OCI-LY3 (cell line): ENCODE results near the gene NTPCR.

Source experiments
- H2AFZ ChIP-seq: fragments of 200-600, 300-600 bp; shearing (Covaris generic); 2 replicates; pipeline ENCODE4 v1.6.0; 2014; ENCODE audit warnings: antibody characterized with exemption, low read depth, low read length
- H3K27ac ChIP-seq: fragments of 200-600, 300-600 bp; sonication (generic); 2 replicates; pipeline ENCODE4 v1.5.1; 2014; ENCODE audit warnings: mild to moderate bottlenecking, low read length, moderate library complexity, mixed read lengths
- H3K27me3 ChIP-seq: fragments of 200-600, 300-600 bp; sonication (generic); 2 replicates; pipeline ENCODE4 v1.6.1; 2014; ENCODE audit warnings: low read depth, low read length, mixed read lengths
- H3K36me3 ChIP-seq: fragments of 200-600, 300-600 bp; sonication (generic); replicated peaks from 2 replicates; pipeline ENCODE3; 2014; ENCODE audit warnings: low read depth, low read length, mixed read lengths
- H3K4me1 ChIP-seq: fragments of 300-600, 200-600 bp; sonication (generic); 2 replicates; pipeline ENCODE4 v1.6.1; 2014; ENCODE audit warnings: low read length, mixed read lengths
- H3K4me2 ChIP-seq: fragments of 200-600, 300-600 bp; sonication (generic); 2 replicates; pipeline ENCODE4 v1.6.1; 2014; ENCODE audit warnings: low read length, mixed read lengths
- H3K4me3 ChIP-seq: fragments of 300-600, 200-600 bp; sonication (generic); 2 replicates; pipeline ENCODE4 v1.5.1; 2014; ENCODE audit warnings: antibody characterized with exemption, mild to moderate bottlenecking, low read length, moderate library complexity
- H3K79me2 ChIP-seq: fragments of 300-600, 200-600 bp; shearing (Covaris generic); 2 replicates; pipeline ENCODE4 v1.6.1; 2014; ENCODE audit warnings: mild to moderate bottlenecking, low read length, mixed read lengths
- H3K9ac ChIP-seq: fragments of 300-600, 200-600 bp; shearing (Covaris generic); 2 replicates; pipeline ENCODE4 v1.6.0; 2014; ENCODE audit warnings: mild to moderate bottlenecking, low read length, moderate library complexity
- H3K9me3 ChIP-seq: fragments of 200-600, 300-600 bp; shearing (Covaris generic); 2 replicates; pipeline ENCODE4 v1.6.1; 2014; ENCODE audit warnings: low read length, mixed read lengths; ENCODE audit not compliant: insufficient read depth
- H4K20me1 ChIP-seq: fragments of 200-600, 300-600 bp; sonication (generic); 2 replicates; pipeline ENCODE4 v1.6.1; 2016; ENCODE audit warnings: low read length, mixed read lengths; ENCODE audit not compliant: insufficient read depth
- EZH2phosphoT487 ChIP-seq: fragments of 200-600 bp; shearing (Covaris generic); IDR thresholded peaks from 2 replicates; pipeline ENCODE4 v1.6.1; 2018; ENCODE audit warnings: antibody characterized with exemption, mixed run types, low read depth
- TF ChIP-seq, protein P1 (sequence below): fragments of 200-600, 300-600 bp; sonication (generic); IDR thresholded peaks from 2 replicates; pipeline ENCODE4 v1.5.1; 2014; ENCODE audit warnings: antibody characterized with exemption, low read length, low read depth

NTPCR gene

DNA sequence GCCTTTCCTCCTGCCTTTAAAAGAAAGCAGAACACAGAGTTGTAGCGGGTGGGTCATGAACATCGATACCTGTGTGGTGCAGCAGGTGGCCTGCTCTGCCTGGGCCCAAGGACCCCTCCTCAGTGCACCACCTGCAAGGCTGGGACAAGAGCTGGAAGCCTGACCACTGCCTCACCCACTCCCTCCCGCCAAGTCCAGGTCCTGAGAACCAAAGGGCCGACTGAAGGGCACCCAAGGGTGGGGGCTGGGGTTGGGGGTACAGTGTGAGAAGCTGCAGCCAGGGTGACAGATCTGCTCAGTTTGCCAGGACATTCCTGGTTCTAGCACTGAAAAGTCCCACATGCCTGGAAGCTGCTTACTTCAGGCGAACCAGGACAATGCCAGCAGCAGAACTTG, 36.1 kb downstream of the NTPCR start:
- Histone ChIP-seq H3K4me2 (no peak overlapping the region), H4K20me1 (no peaks in the 10 kb centered on the region), H3K9me3 (no peaks in the 10 kb centered on the region), H3K27me3 (no peaks in the 10 kb centered on the region), H3K36me3 (no peaks in the 10 kb centered on the region), H3K4me1 (no peaks in the 10 kb centered on the region), H3K4me3 (no peak overlapping the region), H2AFZ (no peak overlapping the region), H3K27ac (no peak overlapping the region), H3K79me2 (no peaks in the 10 kb centered on the region), H3K9ac (no peak overlapping the region)
- TF ChIP-seq, protein P1, sequence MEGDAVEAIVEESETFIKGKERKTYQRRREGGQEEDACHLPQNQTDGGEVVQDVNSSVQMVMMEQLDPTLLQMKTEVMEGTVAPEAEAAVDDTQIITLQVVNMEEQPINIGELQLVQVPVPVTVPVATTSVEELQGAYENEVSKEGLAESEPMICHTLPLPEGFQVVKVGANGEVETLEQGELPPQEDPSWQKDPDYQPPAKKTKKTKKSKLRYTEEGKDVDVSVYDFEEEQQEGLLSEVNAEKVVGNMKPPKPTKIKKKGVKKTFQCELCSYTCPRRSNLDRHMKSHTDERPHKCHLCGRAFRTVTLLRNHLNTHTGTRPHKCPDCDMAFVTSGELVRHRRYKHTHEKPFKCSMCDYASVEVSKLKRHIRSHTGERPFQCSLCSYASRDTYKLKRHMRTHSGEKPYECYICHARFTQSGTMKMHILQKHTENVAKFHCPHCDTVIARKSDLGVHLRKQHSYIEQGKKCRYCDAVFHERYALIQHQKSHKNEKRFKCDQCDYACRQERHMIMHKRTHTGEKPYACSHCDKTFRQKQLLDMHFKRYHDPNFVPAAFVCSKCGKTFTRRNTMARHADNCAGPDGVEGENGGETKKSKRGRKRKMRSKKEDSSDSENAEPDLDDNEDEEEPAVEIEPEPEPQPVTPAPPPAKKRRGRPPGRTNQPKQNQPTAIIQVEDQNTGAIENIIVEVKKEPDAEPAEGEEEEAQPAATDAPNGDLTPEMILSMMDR: no peak
- TF ChIP-seq EZH2phosphoT487: no peak

GRCh38 chr1:232987046-232987773, 36.8 kb downstream of the NTPCR start:
- H3K79me2 ChIP-seq: no peaks in the 10 kb centered on the region
- no peak overlapping the region for H3K27ac ChIP-seq
- H3K9me3 ChIP-seq: no peaks in the 10 kb centered on the region
- H3K36me3 ChIP-seq: no peaks in the 10 kb centered on the region
- H3K9ac ChIP-seq: no peak overlapping the region
- no peak overlapping the region for H3K4me2 ChIP-seq
- H2AFZ ChIP-seq: no peak overlapping the region
- H3K4me1 ChIP-seq: no peaks in the 10 kb centered on the region
- TF ChIP-seq EZH2phosphoT487: no peak
- TF ChIP-seq, protein P1: no peak
- no peaks in the 10 kb centered on the region for H4K20me1 ChIP-seq
- H3K27me3 ChIP-seq: no peaks in the 10 kb centered on the region
- no peak overlapping the region for H3K4me3 ChIP-seq

- Histone ChIP-seq H3K9ac (no peak overlapping the region), H3K27me3 (no peaks in the 10 kb centered on the region), H3K9me3 (no peaks in the 10 kb centered on the region), H2AFZ (no peak overlapping the region), H3K79me2 (no peaks in the 10 kb centered on the region), H3K4me2 (no peak overlapping the region), H3K27ac (no peak overlapping the region), H3K36me3 (no peaks in the 10 kb centered on the region), H4K20me1 (no peaks in the 10 kb centered on the region), H3K4me1 (no peaks in the 10 kb centered on the region), H3K4me3 (no peak overlapping the region)
- TF ChIP-seq, protein P1: no peak
- no peak for TF ChIP-seq EZH2phosphoT487
Observed at GRCh38 chr1:232987774-232988140, 37.3 kb downstream of the NTPCR start.

DNA sequence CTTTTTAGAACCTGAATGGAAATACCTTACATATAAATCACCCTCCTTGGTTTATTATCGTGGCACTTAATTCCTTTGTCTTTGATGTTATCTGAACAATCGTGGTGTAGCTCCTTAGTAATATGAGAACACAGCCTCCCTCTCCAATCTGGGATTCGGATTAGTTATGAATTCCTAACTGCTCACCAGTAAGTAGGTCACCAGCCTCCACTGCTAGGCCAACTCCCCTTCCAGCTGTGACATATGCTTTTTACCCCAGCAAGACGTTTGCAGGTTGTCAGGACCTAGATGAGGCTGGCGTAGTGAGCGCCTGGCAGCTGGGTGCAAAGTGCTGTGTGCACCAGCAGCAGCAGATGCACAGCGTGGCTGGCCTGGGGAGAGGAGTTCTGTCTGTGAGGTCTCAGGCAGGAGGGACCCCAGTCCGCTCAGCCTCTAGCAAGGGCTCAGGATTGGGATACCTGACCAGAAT, 38.2 kb downstream of the NTPCR start:
- H3K4me1 ChIP-seq: no peaks in the 10 kb centered on the region
- peaks cover under 1% of the 10 kb centered on the region for H3K36me3 ChIP-seq
- no peaks in the 10 kb centered on the region; the same call in 1 of the 2 replicates for H3K9me3 ChIP-seq
- H2AFZ ChIP-seq: no peak overlapping the region
- no peak overlapping the region for H3K4me2 ChIP-seq
- H3K79me2 ChIP-seq: no peaks in the 10 kb centered on the region
- no peak overlapping the region for H3K9ac ChIP-seq
- H3K27me3 ChIP-seq: no peaks in the 10 kb centered on the region
- H3K27ac ChIP-seq: no peak overlapping the region
- H4K20me1 ChIP-seq: no peaks in the 10 kb centered on the region
- H3K4me3 ChIP-seq: no peak overlapping the region
- TF ChIP-seq, protein P1: no peak
- no peak for TF ChIP-seq EZH2phosphoT487
